ENCODE results near the gene NID1. TPM values are rescaled to one million over a fixed set of nuclear protein-coding genes. Genes with fewer than 3 reads are reported as not detected.

NID1 gene
- total RNA-seq, 1 donor from 2014 or later = 45.0 TPM

DNA sequence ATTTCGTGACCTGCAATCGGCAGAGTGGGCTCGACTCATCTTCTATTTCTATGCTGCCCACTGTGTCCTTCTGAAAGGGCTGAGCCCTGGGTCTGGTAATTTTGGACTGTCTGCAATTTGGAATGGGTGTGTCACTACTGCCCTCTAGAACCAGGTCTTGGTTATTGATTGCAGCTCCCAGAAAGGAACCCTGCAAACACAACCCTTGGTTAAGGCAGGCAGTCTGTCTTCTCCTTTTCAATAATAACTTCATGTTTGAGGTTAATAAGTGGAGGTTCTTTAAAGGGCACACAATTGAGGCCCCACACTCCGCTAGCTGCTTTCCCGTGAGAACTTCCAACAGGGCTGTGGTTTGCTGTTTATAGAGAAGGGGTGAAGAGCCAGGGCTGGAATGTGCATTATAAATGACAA, 118.3 kb downstream of the NID1 start:
- no peak overlapping the region for H3K4me3 Mint-ChIP-seq
- no peaks in the 10 kb centered on the region for H3K27me3 Mint-ChIP-seq (ENCODE audit: low read depth)
- H3K9me3 Mint-ChIP-seq = peaks cover 4% of the 10 kb centered on the region
- no peak for DNase-seq (ENCODE audit: low spot score in 2 of 2, unreplicated experiment in 2 of 2)
- no peaks in the 10 kb centered on the region for H3K4me1 Mint-ChIP-seq
- TF ChIP-seq, protein P1, sequence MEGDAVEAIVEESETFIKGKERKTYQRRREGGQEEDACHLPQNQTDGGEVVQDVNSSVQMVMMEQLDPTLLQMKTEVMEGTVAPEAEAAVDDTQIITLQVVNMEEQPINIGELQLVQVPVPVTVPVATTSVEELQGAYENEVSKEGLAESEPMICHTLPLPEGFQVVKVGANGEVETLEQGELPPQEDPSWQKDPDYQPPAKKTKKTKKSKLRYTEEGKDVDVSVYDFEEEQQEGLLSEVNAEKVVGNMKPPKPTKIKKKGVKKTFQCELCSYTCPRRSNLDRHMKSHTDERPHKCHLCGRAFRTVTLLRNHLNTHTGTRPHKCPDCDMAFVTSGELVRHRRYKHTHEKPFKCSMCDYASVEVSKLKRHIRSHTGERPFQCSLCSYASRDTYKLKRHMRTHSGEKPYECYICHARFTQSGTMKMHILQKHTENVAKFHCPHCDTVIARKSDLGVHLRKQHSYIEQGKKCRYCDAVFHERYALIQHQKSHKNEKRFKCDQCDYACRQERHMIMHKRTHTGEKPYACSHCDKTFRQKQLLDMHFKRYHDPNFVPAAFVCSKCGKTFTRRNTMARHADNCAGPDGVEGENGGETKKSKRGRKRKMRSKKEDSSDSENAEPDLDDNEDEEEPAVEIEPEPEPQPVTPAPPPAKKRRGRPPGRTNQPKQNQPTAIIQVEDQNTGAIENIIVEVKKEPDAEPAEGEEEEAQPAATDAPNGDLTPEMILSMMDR (IDR thresholded peaks at IDR 0.05; ENCODE audit: unreplicated experiment) = no peak
- H3K27ac Mint-ChIP-seq = no peak overlapping the region
- H3K36me3 Mint-ChIP-seq = no peaks in the 10 kb centered on the region

DNA sequence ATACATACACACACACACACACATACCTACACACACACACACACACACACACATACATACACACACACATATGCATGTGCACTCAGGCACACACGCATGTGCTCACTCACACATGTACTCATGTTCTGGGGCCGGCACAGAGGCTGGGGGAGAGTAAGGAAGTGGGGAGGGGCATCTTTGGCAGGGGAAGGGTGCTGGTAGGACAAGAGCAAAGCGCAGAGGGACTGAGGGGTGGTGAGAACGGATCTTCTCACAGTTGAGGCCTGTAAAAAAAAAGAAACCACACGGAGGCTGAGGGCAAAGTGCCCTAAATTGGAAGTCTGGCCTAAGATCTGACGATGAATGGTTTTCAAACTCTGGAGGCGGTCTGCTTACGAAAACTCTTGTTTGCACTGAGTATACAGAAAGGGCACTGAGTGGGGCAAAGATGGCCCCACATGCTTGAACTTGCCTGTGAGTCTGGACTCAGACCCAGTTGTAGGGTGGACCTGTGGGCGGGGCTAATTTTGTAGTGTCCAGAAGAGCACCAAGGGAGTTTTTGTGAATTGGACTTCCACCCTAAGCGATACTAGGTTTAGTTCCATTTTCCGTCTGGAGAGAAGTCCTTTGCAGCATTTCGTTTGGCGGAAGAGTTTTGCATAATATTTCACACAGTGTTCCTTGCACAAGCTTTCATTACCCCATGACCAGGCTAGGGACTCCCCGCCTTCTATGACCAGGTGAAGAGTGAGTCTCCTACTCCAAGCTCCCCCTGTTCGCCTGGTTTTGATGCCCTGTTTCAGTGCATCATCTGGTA, 118.9 kb downstream of the NID1 start:
- Mint-ChIP-seq H3K4me3 (no peak overlapping the region), H3K27ac (no peak overlapping the region), H3K27me3 (ENCODE audit: low read depth) (no peaks in the 10 kb centered on the region), H3K9me3 (peaks cover 3% of the 10 kb centered on the region), H3K36me3 (no peaks in the 10 kb centered on the region), H3K4me1 (no peaks in the 10 kb centered on the region)
- DNase-seq (ENCODE audit: low spot score in 2 of 2, unreplicated experiment in 2 of 2) = no peak
- TF ChIP-seq, protein P1 (IDR thresholded peaks at IDR 0.05; ENCODE audit: unreplicated experiment) = no peak

GRCh38 chr1:235943581-235944114, 121.2 kb downstream of the NID1 start:
- DNase-seq (ENCODE audit: low spot score in 2 of 2, unreplicated experiment in 2 of 2) = no peak
- Mint-ChIP-seq H3K27ac (no peak overlapping the region), H3K27me3 (ENCODE audit: low read depth) (no peaks in the 10 kb centered on the region), H3K9me3 (no peaks in the 10 kb centered on the region), H3K4me1 (no peaks in the 10 kb centered on the region), H3K36me3 (no peaks in the 10 kb centered on the region), H3K4me3 (no peak overlapping the region)
- TF ChIP-seq, protein P1 (IDR thresholded peaks at IDR 0.05; ENCODE audit: unreplicated experiment) = no peak

DNA sequence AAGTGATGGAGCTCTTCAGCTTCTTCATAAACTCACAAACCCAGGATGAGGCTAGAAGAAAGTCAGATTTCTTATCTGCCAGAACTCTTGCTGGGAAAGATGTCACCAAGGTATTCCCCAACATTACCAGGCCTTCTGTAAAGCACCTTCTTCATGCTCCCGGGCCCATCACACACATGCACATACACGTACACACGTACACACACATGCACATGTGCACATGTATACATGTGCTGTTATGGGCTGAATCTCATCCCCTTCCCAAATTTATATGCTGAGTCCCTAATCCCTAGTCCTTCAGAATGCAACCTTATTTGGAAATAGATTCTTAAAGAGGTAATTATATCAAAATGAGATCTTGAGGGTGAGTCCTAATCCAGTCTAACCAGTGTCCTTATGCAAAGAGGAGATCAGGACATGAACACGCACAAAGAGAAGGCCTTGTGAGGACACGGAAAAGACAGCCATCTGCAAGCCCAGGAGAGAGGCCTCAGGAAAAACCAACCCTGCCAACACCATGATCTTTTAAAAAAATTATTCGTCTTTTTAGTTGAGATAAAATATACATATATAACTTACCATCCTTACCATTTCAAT, 121.8 kb downstream of the NID1 start:
- no peaks in the 10 kb centered on the region for H3K36me3 Mint-ChIP-seq
- no peaks in the 10 kb centered on the region for H3K4me1 Mint-ChIP-seq
- no peaks in the 10 kb centered on the region for H3K9me3 Mint-ChIP-seq
- no peak for DNase-seq (ENCODE audit: low spot score in 2 of 2, unreplicated experiment in 2 of 2)
- H3K27ac Mint-ChIP-seq = no peak overlapping the region
- TF ChIP-seq, protein P1 (IDR thresholded peaks at IDR 0.05; ENCODE audit: unreplicated experiment) = no peak
- no peak overlapping the region for H3K4me3 Mint-ChIP-seq
- H3K27me3 Mint-ChIP-seq (ENCODE audit: low read depth) = no peaks in the 10 kb centered on the region

GRCh38 chr1:235942625-235942934, 122.3 kb downstream of the NID1 start:
- Mint-ChIP-seq H3K4me3 (no peak overlapping the region), H3K9me3 (no peaks in the 10 kb centered on the region), H3K36me3 (no peaks in the 10 kb centered on the region), H3K27me3 (ENCODE audit: low read depth) (no peaks in the 10 kb centered on the region), H3K27ac (no peak overlapping the region), H3K4me1 (no peaks in the 10 kb centered on the region)
- TF ChIP-seq, protein P1 (IDR thresholded peaks at IDR 0.05; ENCODE audit: unreplicated experiment) = no peak
- DNase-seq (ENCODE audit: low spot score in 2 of 2, unreplicated experiment in 2 of 2) = no peak

Measured in mesothelial cell of epicardium (in vitro differentiated cells).